Tibial nerve (tissue), 4 donors: Measurements from ENCODE around the gene PRUNE1. TPM values are rescaled to one million over a fixed set of nuclear protein-coding genes. Genes with fewer than 3 reads are reported as not detected.

Experiments
- DNase-seq, 2 donors: peaks; one replicate each; pipeline ENCODE4 v3.0.0-alpha.2; 2019; ENCODE audit warnings: low spot score in 2 of 2
- H3K27ac ChIP-seq, 4 donors: fragments of 200-600 bp; sonication (generic) in 3 of 4; one replicate each; pipeline ENCODE4 v1.5.1; 2017 to 2019; ENCODE audit warnings: mild to moderate bottlenecking in 1 of 4
- H3K27me3 ChIP-seq, 2 donors: fragments of 200-600 bp; sonication (generic) in 1 of 2; one replicate each; pipeline versions ENCODE4 v1.5.1 to v1.6.0; 2017 to 2019
- H3K36me3 ChIP-seq, 3 donors: fragments of 200-600 bp; sonication (generic); one replicate each; pipeline ENCODE4 v1.5.1; 2018 to 2019
- H3K4me1 ChIP-seq, 4 donors: fragments of 200-600 bp; sonication (generic) in 3 of 4; one replicate each; pipeline ENCODE4 v1.5.1; 2017 to 2019
- H3K4me3 ChIP-seq, 4 donors: fragments of 200-600 bp; sonication (generic) in 3 of 4; one replicate each; pipeline ENCODE4 v1.5.1; 2017 to 2019; ENCODE audit warnings: mild to moderate bottlenecking in 1 of 4, moderate library complexity in 1 of 4
- H3K9me3 ChIP-seq, 4 donors: fragments of 200-600 bp; sonication (generic) in 3 of 4; one replicate each; pipeline ENCODE4 v1.5.1; 2017 to 2019
- EP300 ChIP-seq, 2 donors: sonication (generic); formaldehyde crosslinking; IDR thresholded peaks; one replicate each; pipeline ENCODE4 v1.6.1; 2017; ENCODE audit warnings: antibody characterized with exemption in 2 of 2, mild to moderate bottlenecking in 1 of 2
- POLR2A ChIP-seq, 2 donors: fragments of 450-650 bp; IDR thresholded peaks; one replicate each; pipeline ENCODE4 v1.6.1; 2017; ENCODE audit warnings: antibody characterized with exemption in 2 of 2, mild to moderate bottlenecking in 2 of 2, moderate library complexity in 2 of 2
- WGBS, 2 donors: methylation state at CpG; one replicate each; pipeline ENCODE4 v1.1.5; 2018; 5-methylcytosine and 5-hydroxymethylcytosine counted together
- total RNA-seq, 4 donors: library from RNA; depleted of rRNA; stranded (reverse); fragments of >200 nt; gene quantifications; one replicate each; pipeline ENCODE4 v1.1.0, GENCODE V29; 2016
- TF ChIP-seq, protein P1 (sequence below), 5 experiments: fragments of 200-600 bp in 3 of 5; fragments of 450-650 bp in 2 of 5; sonication (generic) in 3 of 5; IDR thresholded peaks; one replicate each; pipeline ENCODE4 v1.5.1; 2016 to 2019; ENCODE audit warnings: antibody characterized with exemption in 5 of 5, mild to moderate bottlenecking in 3 of 5, moderate library complexity in 2 of 5

Gene PRUNE1
- total RNA-seq, 4 donors from 2014 or later, result 22.0 to 40.4 (median 28.5) TPM

DNA sequence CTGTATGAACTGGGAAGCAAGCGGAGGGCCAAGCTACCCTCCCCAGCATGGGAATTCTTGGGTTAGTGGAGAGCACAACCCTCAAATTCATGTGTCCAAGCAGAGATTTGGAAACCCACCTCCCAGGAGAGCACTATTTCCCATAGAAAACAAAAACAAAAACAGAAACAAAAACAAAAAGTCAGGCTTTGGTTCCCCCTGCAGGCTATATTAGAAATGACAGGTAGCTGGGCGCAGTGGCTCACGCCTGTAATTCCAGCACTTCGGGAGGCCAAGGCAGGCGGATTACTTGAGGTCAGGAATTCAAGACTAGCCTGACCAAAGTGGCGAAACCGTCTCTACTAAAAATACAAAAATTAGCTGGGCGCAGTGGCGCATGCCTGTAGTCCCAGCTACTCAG lies 12.4 kb upstream of the PRUNE1 start:
- 24 to 27% methylated on average over 9 of the region's 9 CpGs for WGBS, 2 donors
- H3K4me3 ChIP-seq, result peak overlapping the region in 1 of 4 donors; percentile 6
- H3K36me3 ChIP-seq, result peaks cover 0 to 47% (median 8%) of the 10 kb centered on the region in 3 donors
- no peaks in the 10 kb centered on the region for H3K9me3 ChIP-seq
- H3K4me1 ChIP-seq, result peaks cover 0 to 59% (median 11%) of the 10 kb centered on the region in 4 donors
- H3K27me3 ChIP-seq, result no peaks in the 10 kb centered on the region
- TF ChIP-seq, protein P1, sequence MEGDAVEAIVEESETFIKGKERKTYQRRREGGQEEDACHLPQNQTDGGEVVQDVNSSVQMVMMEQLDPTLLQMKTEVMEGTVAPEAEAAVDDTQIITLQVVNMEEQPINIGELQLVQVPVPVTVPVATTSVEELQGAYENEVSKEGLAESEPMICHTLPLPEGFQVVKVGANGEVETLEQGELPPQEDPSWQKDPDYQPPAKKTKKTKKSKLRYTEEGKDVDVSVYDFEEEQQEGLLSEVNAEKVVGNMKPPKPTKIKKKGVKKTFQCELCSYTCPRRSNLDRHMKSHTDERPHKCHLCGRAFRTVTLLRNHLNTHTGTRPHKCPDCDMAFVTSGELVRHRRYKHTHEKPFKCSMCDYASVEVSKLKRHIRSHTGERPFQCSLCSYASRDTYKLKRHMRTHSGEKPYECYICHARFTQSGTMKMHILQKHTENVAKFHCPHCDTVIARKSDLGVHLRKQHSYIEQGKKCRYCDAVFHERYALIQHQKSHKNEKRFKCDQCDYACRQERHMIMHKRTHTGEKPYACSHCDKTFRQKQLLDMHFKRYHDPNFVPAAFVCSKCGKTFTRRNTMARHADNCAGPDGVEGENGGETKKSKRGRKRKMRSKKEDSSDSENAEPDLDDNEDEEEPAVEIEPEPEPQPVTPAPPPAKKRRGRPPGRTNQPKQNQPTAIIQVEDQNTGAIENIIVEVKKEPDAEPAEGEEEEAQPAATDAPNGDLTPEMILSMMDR (IDR thresholded peaks at IDR 0.05), result peak; percentile 74 to 90 (median 87)
- TF ChIP-seq POLR2A (IDR thresholded peaks at IDR 0.05) (no peak), EP300 (IDR thresholded peaks at IDR 0.05) (peak in 1 of 2 donors; percentile 53)
- DNase-seq, result peak in 1 of 2 donors; percentile 67
- peak overlapping the region; percentile 41 to 85 (median 66) for H3K27ac ChIP-seq

DNA sequence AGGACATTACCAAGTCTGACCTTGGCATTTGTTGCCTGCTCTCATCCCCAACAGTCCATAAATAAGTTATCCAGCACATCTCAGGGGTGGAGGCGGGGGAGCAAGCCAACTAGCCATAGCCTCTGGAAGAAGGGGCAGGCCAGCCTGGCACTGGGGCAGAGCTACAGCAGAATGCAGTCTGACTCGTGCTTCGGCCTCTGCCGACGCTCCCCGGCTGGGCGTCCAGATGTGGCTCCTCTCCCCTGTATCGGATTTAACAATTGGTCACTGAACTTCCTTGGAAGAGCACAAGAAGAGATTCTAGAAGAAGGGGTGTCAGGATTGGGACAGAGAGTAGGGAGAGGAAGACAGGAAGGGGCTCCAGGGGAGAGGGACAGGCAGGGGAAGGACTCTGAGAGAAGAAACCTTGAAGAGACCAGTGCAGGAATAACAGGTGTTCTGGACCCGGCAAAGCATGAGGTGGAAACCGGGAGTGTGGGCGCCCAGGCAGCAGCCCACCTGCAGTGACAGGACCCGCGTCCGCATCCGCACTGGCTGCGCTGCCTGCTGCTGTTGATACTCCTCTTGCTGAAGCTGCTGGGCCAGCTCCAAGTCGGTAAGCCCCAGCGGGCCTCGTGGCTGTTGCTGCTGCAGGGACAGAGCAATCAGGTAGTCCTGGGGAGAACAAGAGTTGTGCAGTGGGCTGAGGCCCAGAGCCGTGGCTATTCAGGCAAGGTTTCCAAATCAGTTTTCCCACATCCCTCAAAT lies 10.9 kb upstream of the PRUNE1 start:
- WGBS, 2 donors, result 85 to 91% methylated on average over 19 to 20 of the region's 20 CpGs
- TF ChIP-seq POLR2A (IDR thresholded peaks at IDR 0.05) (no peak), EP300 (IDR thresholded peaks at IDR 0.05) (no peak)
- TF ChIP-seq, protein P1 (IDR thresholded peaks at IDR 0.05), result no peak
- Histone ChIP-seq H3K36me3 (peaks cover 0 to 61% (median 8%) of the 10 kb centered on the region in 3 donors), H3K4me3 (no peak overlapping the region), H3K27ac (peak overlapping the region in 3 of 4 donors; percentile 14 to 86 (median 85)), H3K27me3 (no peaks in the 10 kb centered on the region), H3K4me1 (peaks cover 0 to 72% (median 16%) of the 10 kb centered on the region in 4 donors), H3K9me3 (no peaks in the 10 kb centered on the region)
- DNase-seq, result no peak

DNA sequence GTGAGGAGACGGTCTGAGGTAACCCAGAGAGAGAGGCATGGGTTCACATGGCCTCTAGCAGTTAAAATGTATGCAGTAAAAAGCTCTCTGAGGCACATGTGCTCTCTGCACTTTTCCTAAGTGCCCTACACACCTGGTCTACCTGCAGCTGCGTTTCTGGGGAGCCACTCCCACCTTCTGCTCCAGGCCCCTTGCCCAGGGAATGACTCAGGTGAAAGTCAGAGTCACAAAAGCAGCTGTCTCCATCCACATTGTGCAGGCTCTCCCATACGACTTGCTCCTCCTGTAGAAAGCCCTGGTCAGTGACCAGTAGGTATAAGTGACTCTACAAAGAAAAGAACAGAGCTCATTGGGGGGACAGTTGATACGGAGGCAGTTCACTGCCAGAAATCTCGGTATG lies 10.3 kb upstream of the PRUNE1 start:
- TF ChIP-seq, protein P1 (IDR thresholded peaks at IDR 0.05), result no peak
- TF ChIP-seq POLR2A (IDR thresholded peaks at IDR 0.05), result no peak
- TF ChIP-seq EP300 (IDR thresholded peaks at IDR 0.05), result no peak
- H3K36me3 ChIP-seq, result peaks cover 0 to 63% (median 8%) of the 10 kb centered on the region in 3 donors

DNA sequence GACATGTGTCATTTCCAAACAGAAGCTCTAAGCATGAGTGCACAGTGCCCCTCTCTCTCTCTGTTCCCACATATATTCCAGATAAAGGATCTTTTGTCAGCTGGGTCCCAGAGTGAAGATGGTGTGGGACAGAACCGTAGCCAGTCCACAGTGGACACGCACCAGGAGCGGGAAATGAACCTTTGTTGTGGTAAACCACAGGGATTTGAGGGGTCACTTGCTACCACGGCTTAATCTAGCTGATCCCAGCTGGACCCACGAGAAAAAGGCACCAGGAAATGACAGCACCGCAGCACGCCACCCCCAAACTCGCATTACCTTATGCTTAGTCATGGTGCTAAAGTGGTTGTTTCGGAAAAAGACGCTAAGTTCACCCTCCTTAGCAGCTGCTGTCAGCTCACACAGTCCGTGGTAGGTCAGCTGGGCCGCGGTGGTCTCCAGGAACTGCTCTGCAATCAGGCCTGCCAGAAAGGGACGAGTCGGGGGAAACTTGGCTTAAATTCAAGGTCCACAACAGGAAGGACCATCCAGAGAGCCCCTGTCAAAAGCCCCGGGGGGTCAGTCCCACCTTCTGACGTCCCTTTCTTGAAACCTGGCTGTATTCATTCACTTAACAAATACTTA lies 9.1 kb upstream of the PRUNE1 start:
- 56 to 63% methylated on average over 14 to 17 of the region's 17 CpGs for WGBS, 2 donors
- Histone ChIP-seq H3K9me3 (no peaks in the 10 kb centered on the region), H3K27me3 (no peaks in the 10 kb centered on the region), H3K4me3 (no peak overlapping the region), H3K36me3 (peaks cover 0 to 63% (median 8%) of the 10 kb centered on the region in 3 donors), H3K4me1 (peaks cover 0 to 81% (median 30%) of the 10 kb centered on the region in 4 donors), H3K27ac (peak overlapping the region; percentile 3 to 86 (median 66))
- TF ChIP-seq, protein P1 (IDR thresholded peaks at IDR 0.05), result no peak
- TF ChIP-seq EP300 (IDR thresholded peaks at IDR 0.05) (no peak), POLR2A (IDR thresholded peaks at IDR 0.05) (no peak)
- no peak for DNase-seq

More for the DNA sequence above, 10.3 kb upstream of the PRUNE1 start:
- 70 to 77% methylated on average over 4 of the region's 5 CpGs for WGBS, 2 donors
- H3K9me3 ChIP-seq, result no peaks in the 10 kb centered on the region
- H3K4me1 ChIP-seq, result peaks cover 0 to 74% (median 19%) of the 10 kb centered on the region in 4 donors
- no peak for DNase-seq
- no peak overlapping the region for H3K4me3 ChIP-seq
- H3K27me3 ChIP-seq, result no peaks in the 10 kb centered on the region
- peak overlapping the region in 3 of 4 donors; percentile 14 to 86 (median 85) for H3K27ac ChIP-seq

DNA sequence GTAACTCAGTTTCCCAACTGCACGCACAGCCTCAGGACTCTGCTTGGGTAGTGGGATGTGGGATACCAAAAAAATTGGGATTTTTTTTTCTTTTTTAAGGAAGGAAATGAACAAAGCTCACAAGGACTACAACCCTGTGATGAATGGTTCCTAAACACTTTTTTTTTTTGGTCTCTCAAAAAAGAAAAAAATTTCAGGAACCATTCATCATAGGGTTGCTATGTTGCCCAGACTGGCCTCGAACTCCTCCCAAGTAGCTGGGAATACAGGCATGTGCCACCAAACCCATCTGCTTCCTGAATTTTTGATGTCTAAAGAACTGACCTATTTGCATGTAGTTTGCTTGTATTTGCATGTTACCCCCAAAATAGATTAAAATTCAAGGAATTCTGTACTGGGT lies 8.3 kb upstream of the PRUNE1 start:
- Histone ChIP-seq H3K36me3 (peaks cover 0 to 63% (median 8%) of the 10 kb centered on the region in 3 donors), H3K27me3 (no peaks in the 10 kb centered on the region), H3K4me1 (peaks cover 0 to 86% (median 33%) of the 10 kb centered on the region in 4 donors), H3K27ac (peak overlapping the region in 3 of 4 donors; percentile 48 to 86 (median 85)), H3K9me3 (no peaks in the 10 kb centered on the region), H3K4me3 (no peak overlapping the region)
- TF ChIP-seq, protein P1 (IDR thresholded peaks at IDR 0.05), result no peak
- TF ChIP-seq EP300 (IDR thresholded peaks at IDR 0.05) (no peak), POLR2A (IDR thresholded peaks at IDR 0.05) (no peak)
- no peak for DNase-seq
- WGBS, 2 donors, result 88 to 98% methylated on average over 2 of the region's 2 CpGs
